AG10803 (cell line): ENCODE measurements around the gene IRAK2.

Experiments
- DNase-seq: peaks from one replicate; pipeline ENCODE4 v3.0.0; 2010; ENCODE audit warnings: low read depth
- H3K4me3 ChIP-seq: 2 replicates; pipeline ENCODE4 v1.5.1; 2011; ENCODE audit warnings: mild to moderate bottlenecking, low read length, control low read depth
- TF ChIP-seq, protein P1 (sequence below): conservative IDR thresholded peaks from 2 replicates; pipeline ENCODE4 v1.5.1; 2011; ENCODE audit warnings: mild to moderate bottlenecking, low read length, control low read depth, inconsistent platforms

The IRAK2 gene

DNA sequence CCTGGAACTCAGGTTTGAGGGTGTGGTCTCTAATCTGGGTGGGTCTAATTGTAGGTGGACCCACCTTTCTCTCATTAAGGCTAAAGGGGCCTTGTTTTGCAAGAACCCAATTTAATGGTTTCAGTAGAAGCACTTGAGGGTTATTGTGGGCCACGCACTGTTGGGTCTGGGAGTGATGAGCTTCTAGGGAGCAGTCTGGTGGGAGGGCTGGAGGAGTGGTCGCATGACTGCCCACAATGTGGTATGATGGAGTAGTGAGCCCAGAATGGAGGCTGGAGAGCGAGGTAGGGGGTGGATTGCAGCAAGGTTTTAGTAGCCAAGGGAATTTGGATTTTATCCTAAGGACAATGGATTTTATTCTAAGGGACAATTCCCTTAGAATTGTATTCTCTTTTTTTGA is 86.3 kb downstream of the IRAK2 start:
- H3K4me3 ChIP-seq, result no peak overlapping the region
- TF ChIP-seq, protein P1, sequence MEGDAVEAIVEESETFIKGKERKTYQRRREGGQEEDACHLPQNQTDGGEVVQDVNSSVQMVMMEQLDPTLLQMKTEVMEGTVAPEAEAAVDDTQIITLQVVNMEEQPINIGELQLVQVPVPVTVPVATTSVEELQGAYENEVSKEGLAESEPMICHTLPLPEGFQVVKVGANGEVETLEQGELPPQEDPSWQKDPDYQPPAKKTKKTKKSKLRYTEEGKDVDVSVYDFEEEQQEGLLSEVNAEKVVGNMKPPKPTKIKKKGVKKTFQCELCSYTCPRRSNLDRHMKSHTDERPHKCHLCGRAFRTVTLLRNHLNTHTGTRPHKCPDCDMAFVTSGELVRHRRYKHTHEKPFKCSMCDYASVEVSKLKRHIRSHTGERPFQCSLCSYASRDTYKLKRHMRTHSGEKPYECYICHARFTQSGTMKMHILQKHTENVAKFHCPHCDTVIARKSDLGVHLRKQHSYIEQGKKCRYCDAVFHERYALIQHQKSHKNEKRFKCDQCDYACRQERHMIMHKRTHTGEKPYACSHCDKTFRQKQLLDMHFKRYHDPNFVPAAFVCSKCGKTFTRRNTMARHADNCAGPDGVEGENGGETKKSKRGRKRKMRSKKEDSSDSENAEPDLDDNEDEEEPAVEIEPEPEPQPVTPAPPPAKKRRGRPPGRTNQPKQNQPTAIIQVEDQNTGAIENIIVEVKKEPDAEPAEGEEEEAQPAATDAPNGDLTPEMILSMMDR, result no peak
- no peak for DNase-seq

DNA sequence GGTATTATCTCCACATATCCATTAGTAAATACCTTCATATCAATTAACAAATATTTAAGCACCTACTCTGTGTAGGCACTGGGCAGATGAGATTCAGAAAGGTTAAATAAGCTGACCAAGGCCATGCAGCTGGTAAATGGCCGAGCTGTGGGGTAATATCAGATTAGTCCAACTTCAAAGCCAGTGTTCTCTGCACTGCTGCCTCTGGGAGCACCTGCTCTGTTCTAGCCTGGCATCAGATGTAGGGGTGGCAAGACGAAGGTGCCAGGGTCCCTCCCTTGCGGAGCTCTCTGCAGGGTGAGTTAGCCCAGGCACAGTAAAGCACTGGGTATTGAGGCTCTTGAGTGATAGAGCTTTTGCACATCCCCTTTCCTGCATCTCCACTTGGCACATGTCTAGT is 89.0 kb downstream of the IRAK2 start:
- no peak overlapping the region for H3K4me3 ChIP-seq
- no peak for DNase-seq
- TF ChIP-seq, protein P1, result no peak

DNA sequence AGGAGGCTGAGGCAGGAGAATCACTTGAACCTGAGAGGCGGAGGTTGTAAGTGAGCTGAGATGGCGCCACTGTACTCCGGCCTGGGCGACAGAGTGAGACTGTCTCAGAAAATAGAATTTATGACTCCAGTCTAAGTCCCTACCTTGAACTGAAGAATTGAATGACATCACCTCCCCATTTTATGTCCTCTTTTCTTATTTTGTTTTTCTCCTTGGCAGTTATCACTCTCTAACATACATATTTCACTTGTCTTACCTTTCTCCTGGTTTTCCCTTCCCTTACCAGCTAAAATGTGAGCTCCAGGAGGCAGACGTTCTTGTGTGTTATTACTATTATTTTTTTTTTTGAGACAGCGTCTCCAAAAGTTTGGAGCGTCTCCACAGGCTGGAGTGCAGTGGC is 91.1 kb downstream of the IRAK2 start:
- H3K4me3 ChIP-seq, result no peak overlapping the region
- TF ChIP-seq, protein P1, result no peak
- DNase-seq, result no peak

DNA sequence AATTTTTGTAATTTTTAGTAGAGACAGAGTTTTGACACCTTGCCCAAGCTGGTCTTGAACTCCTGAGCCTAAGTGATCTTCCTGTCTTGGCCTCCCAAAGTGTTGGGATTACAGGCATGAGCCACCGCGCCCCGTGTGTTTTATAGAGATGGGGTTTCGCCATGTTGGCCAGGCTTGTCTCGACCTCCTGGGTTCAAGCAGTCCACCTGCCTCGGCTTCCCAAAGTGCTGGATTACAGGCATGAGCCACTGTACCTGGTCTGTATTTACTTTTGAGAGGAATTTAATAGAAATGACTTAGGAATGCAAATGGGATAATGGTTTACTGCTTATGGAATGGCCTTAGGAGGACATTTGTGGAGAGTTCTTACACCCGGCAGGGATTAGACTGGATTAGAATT is 94.3 kb downstream of the IRAK2 start:
- no peak overlapping the region for H3K4me3 ChIP-seq
- no peak for DNase-seq
- TF ChIP-seq, protein P1, result no peak

DNA sequence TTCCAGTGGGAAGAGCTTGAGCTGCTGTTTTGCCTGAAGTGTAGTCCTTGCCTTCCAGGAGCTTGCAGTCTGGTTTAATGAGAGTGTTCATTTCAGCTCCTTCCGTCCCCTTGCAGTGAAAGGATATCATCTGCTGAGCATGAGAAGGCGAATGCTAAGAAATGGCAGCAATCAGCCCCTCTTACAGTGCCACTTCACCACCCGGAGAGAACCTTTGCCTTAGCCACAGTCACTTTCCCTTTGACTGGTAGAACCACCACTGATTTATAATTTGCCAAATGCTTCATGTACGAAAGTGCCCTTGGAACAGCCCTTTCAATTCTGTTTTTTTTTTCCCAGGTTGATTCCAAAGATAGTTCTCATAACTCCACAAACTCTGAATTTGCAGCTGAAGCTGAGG is 95.1 kb downstream of the IRAK2 start:
- TF ChIP-seq, protein P1, result no peak
- no peak for DNase-seq
- no peak overlapping the region for H3K4me3 ChIP-seq

DNA sequence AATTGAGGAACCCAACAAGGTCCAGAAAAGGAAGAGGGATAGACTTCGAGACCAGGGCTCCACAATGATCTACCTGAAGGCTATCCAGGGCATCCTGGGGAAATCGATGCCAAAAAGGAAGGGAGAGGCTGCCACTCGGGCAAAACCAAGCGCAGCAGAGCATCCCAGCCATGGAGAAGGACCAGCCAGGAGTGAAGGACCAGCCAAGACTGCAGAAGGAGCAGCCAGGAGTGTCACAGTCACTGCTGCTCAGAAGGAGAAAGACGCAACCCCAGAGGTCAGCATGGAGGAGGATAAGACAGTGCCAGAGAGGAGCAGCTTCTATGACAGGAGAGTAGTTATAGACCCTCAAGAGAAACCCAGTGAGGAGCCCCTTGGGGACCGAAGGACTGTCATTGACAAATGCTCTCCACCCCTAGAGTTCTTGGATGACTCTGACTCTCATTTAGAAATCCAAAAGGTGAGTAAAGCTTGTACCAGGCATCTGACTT is 95.5 kb downstream of the IRAK2 start:
- DNase-seq, result no peak
- TF ChIP-seq, protein P1, result no peak
- no peak overlapping the region for H3K4me3 ChIP-seq

DNA sequence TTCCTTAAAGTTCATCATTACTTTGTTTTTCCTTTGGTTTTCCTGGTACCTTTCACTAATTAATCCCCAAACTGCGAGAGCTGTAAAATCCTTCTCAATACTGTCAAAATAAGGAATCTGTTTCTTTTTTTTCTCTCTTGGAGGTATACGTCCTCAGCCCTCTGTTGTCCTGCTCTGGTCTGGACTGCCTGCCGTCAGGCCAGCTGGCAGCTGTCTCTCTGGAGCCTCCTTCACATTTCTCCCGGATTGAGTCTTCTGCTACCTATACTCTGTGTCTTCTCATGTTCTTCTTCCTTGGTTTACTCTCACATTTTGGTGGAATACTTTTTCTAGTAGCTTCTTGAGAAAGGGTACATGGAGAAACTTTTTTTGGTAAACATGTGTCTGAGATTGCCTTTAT is 97.3 kb downstream of the IRAK2 start:
- TF ChIP-seq, protein P1, result no peak

More for the DNA sequence above, 97.3 kb downstream of the IRAK2 start:
- no peak overlapping the region for H3K4me3 ChIP-seq
- DNase-seq, result no peak
